Left lung (tissue), 14 donors: ENCODE measurements around the gene BRAP. TPM values are rescaled to one million over a fixed set of nuclear protein-coding genes. Genes with fewer than 3 reads are reported as not detected.
A peak's percentile ranks its signal among the peaks of the same experiment; 100 is the strongest.

ENCODE experiments used
- ATAC-seq: fragments of 200-7000 bp; cut with Tn5 transposase; one replicate; pipeline ENCODE4 v1.9.1; 2020; ENCODE audit warnings: moderate library complexity
- DNase-seq, 4 donors: peaks; one replicate each; pipeline ENCODE4 v3.0.0-alpha.2; 2013 to 2020
- H3K27ac ChIP-seq, 2 donors: fragments of 200-600 bp; sonication (generic) in 1 of 2; one replicate each; pipeline versions ENCODE4 v1.5.0 to v1.8.0; 2020 to 2021
- H3K27me3 ChIP-seq, 2 donors: fragments of 200-600 bp; sonication (generic) in 1 of 2; one replicate each; pipeline versions ENCODE4 v1.5.0 to v1.8.0; 2020 to 2021
- H3K36me3 ChIP-seq, 2 donors: fragments of 200-600 bp; sonication (generic) in 1 of 2; one replicate each; pipeline versions ENCODE4 v1.5.0 to v1.8.0; 2020 to 2021
- H3K4me1 ChIP-seq, 2 donors: fragments of 200-600 bp; one replicate each; pipeline ENCODE4 v1.8.0; 2021
- H3K4me3 ChIP-seq, 2 donors: fragments of 200-600 bp; sonication (generic) in 1 of 2; one replicate each; pipeline versions ENCODE4 v1.5.0 to v1.8.0; 2020 to 2021; ENCODE audit warnings: mild to moderate bottlenecking in 1 of 2
- H3K9me3 ChIP-seq, 2 donors: fragments of 200-600 bp; sonication (generic) in 1 of 2; one replicate each; pipeline versions ENCODE4 v1.5.0 to v1.8.0; 2020 to 2021
- CTCF ChIP-seq, 2 donors: fragments of 200-600 bp; sonication (generic) in 1 of 2; IDR thresholded peaks; one replicate each; pipeline versions ENCODE4 v1.5.0 to v1.8.0; 2021; ENCODE audit warnings: antibody characterized with exemption in 2 of 2
- intact Hi-C, 2 donors: fragments of 100-400 bp; cut with DNase I; formaldehyde crosslinking; loops; one replicate each; pipeline versions ENCODE4 v1.11.2 to v1.14.2; 2022
- long read RNA-seq, 12 donors: library from polyadenylated mRNA in 2 of 12; unstranded in 2 of 12; transcript quantifications; one replicate each; pipeline ENCODE4 v2.0.0 and lab custom pipeline, GENCODE V29; 2019 to 2026
- polyA plus RNA-seq, 6 donors: library from polyadenylated mRNA; unstranded; fragments of 120-200 nt; gene quantifications; one replicate each; pipeline ENCODE4 v1.2.1, GENCODE V29; 2013; ENCODE audit not compliant: insufficient read length in 6 of 6
- total RNA-seq, 2 donors: library from RNA; stranded (reverse); fragmentation: NEBNext Ultra II Directional; extraction: Animal tissue kit (Norgen Biotek cat#: 25700); gene quantifications; one replicate each; pipeline ENCODE4 v1.2.1, GENCODE V29; 2021
- donor health status: DM: no; HTN: yes; CAD: no.
- donor health status: DM: no; HTN: no; CAD: no.

The BRAP gene
- total RNA-seq (10 to 100 TPM; 15.2 to 15.3 TPM), polyA plus RNA-seq (10 to 100 TPM; 17.5 to 20.1 (median 18.4) TPM)
- long read RNA-seq, donor 1, full-length matches to known transcripts, result 5 of 26 reads
- long read RNA-seq, donor 1, partial matches to known transcripts, result 21 of 26 reads
- long read RNA-seq, donor 1, other reads (novel, unspliced or antisense), result 0 of 26 reads
- long read RNA-seq, donor 2, full-length matches to known transcripts, result 3 of 11 reads
- long read RNA-seq, donor 2, partial matches to known transcripts, result 8 of 11 reads
- long read RNA-seq, donor 2, other reads (novel, unspliced or antisense), result 0 of 11 reads
- long read RNA-seq, donor 3, full-length matches to known transcripts, result 6 of 6 reads
- long read RNA-seq, donor 3, partial matches to known transcripts, result 0 of 6 reads
- long read RNA-seq, donor 3, other reads (novel, unspliced or antisense), result 0 of 6 reads
- long read RNA-seq, donor 4, full-length matches to known transcripts, result 3 of 7 reads
- long read RNA-seq, donor 4, partial matches to known transcripts, result 3 of 7 reads
- long read RNA-seq, donor 4, other reads (novel, unspliced or antisense), result 1 of 7 reads
- long read RNA-seq, donor 5, full-length matches to known transcripts, result 2 of 14 reads
- long read RNA-seq, donor 5, partial matches to known transcripts, result 12 of 14 reads
- long read RNA-seq, donor 5, other reads (novel, unspliced or antisense), result 0 of 14 reads
- long read RNA-seq, donor 6, full-length matches to known transcripts, result 3 of 3 reads
- long read RNA-seq, donor 6, partial matches to known transcripts, result 0 of 3 reads
- long read RNA-seq, donor 6, other reads (novel, unspliced or antisense), result 0 of 3 reads
- long read RNA-seq, donor 7, full-length matches to known transcripts, result 5 of 10 reads
- long read RNA-seq, donor 7, partial matches to known transcripts, result 5 of 10 reads
- long read RNA-seq, donor 7, other reads (novel, unspliced or antisense), result 0 of 10 reads
- long read RNA-seq, donor 8, full-length matches to known transcripts, result 5 of 5 reads
- long read RNA-seq, donor 8, partial matches to known transcripts, result 0 of 5 reads
- long read RNA-seq, donor 8, other reads (novel, unspliced or antisense), result 0 of 5 reads
- long read RNA-seq, donor 9, result 0 reads
- long read RNA-seq, donor 10, full-length matches to known transcripts, result 3 of 12 reads
- long read RNA-seq, donor 10, partial matches to known transcripts, result 2 of 12 reads
- long read RNA-seq, donor 10, other reads (novel, unspliced or antisense), result 7 of 12 reads
- long read RNA-seq, donor 11, full-length matches to known transcripts, result 2 of 2 reads
- long read RNA-seq, donor 11, partial matches to known transcripts, result 0 of 2 reads
- long read RNA-seq, donor 11, other reads (novel, unspliced or antisense), result 0 of 2 reads
- long read RNA-seq, donor 12, full-length matches to known transcripts, result 1 of 1 reads
- long read RNA-seq, donor 12, partial matches to known transcripts, result 0 of 1 reads
- long read RNA-seq, donor 12, other reads (novel, unspliced or antisense), result 0 of 1 reads

GRCh38 chr12:111685811-111686573 is at the start of gene BRAP, which contains the start of gene ACAD10:
TSS of gene BRAP (minus strand) at chr12:111685956. CDS start at chr12:111685792, 164 bp downstream.
TSS of gene ACAD10 (plus strand) at chr12:111686053. CDS start at chr12:111692710, 6,657 bp downstream.
- peak within 1 kb of the TSS; percentile 90 to 95 for H3K4me3 ChIP-seq
- H3K27me3 ChIP-seq, result no peaks in the 10 kb centered on the region
- intact Hi-C loops, result no loop called here
- no peaks in the 10 kb centered on the region for H3K9me3 ChIP-seq
- DNase-seq (peak; percentile 94 to 97 (median 95)), ATAC-seq (peak; percentile 97)
- TF ChIP-seq CTCF (IDR thresholded peaks at IDR 0.05), result no peak
- peak within 1 kb of the TSS; percentile 71 to 87 for H3K27ac ChIP-seq
- peaks cover 0 to 24% of the 10 kb centered on the region in 2 donors for H3K36me3 ChIP-seq
- H3K4me1 ChIP-seq, result peaks cover 14 to 32% of the 10 kb centered on the region in 2 donors

GRCh38 chr12:111733340-111733915 is 47.7 kb upstream of the BRAP start:
- ATAC-seq (no peak), DNase-seq (no peak)
- H3K27me3 ChIP-seq, result no peaks in the 10 kb centered on the region
- no peaks in the 10 kb centered on the region for H3K9me3 ChIP-seq
- peaks cover 0 to 75% of the 10 kb centered on the region in 2 donors for H3K36me3 ChIP-seq
- no peaks in the 10 kb centered on the region for H3K4me1 ChIP-seq
- TF ChIP-seq CTCF (IDR thresholded peaks at IDR 0.05), result no peak
- no peak overlapping the region for H3K4me3 ChIP-seq
- intact Hi-C loops, result no loop called here
- no peak overlapping the region for H3K27ac ChIP-seq

- DNase-seq (no peak), ATAC-seq (no peak)
- intact Hi-C loops, result no loop called here
- Histone ChIP-seq H3K27ac (no peak overlapping the region), H3K4me3 (no peak overlapping the region), H3K36me3 (peaks cover 0 to 77% of the 10 kb centered on the region in 2 donors), H3K9me3 (no peaks in the 10 kb centered on the region), H3K27me3 (no peaks in the 10 kb centered on the region), H3K4me1 (no peaks in the 10 kb centered on the region)
- no peak for TF ChIP-seq CTCF (IDR thresholded peaks at IDR 0.05)
These were observed 47.0 kb upstream of the BRAP start for GRCh38 chr12:111732786-111733185.

GRCh38 chr12:111730420-111730819 is 44.7 kb upstream of the BRAP start:
- TF ChIP-seq CTCF (IDR thresholded peaks at IDR 0.05), result no peak
- H3K36me3 ChIP-seq, result peaks cover 0 to 77% of the 10 kb centered on the region in 2 donors
- no peaks in the 10 kb centered on the region for H3K27me3 ChIP-seq
- no peak overlapping the region for H3K27ac ChIP-seq
- H3K4me1 ChIP-seq, result no peaks in the 10 kb centered on the region
- DNase-seq (no peak), ATAC-seq (no peak)
- intact Hi-C loops, result no loop called here
- H3K9me3 ChIP-seq, result no peaks in the 10 kb centered on the region
- no peak overlapping the region for H3K4me3 ChIP-seq
